ENCODE measurements around the gene BTG2. TPM values are rescaled to one million over a fixed set of nuclear protein-coding genes. Genes with fewer than 3 reads are reported as not detected.

Gene BTG2
- polyA plus RNA-seq, 2 of the 4 experiments (the other 2 are of a cell fraction): 7.2 to 16.4 TPM

DNA sequence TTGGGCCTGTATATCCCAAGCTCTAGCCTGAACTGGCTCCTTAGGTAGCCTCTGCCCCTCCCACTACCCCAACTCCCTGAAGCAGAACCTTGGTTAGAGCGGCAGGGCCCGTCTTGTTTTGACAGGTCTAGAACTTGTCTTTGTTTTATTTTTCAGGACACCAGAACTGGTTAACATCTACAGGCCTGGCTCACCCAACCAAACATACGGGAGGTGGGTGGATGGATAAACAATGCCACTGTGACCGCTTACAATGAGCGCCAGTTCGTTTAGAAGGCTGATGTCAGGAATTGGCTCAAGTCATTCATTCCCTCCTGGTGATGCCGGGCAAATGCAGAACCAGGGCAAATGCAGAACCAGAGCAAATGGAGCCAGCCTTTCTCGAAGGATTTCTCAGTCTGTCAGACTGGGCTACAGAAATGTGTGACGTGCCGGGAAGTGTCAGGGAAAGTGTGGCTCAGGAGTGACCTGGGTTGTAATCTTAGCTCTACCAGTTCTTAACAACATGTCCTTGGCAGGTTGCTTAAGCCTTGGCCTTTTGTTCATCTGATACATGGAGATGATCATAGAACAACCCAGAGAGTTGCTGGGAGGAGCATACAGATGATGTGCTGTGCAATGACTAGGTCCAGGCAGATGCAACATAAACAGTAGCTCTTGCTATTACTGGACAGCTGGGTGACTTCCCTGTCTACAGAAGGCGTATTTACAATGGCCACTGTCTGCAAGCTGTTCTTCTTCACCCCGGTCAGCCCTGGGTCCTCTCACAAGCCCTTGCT, 30.5 kb upstream of the BTG2 start:
- peak overlapping the region in 1 of 2 experiments; percentile 67; a peak in 3 of 6 replicates for H3K27ac ChIP-seq
- no peak overlapping the region for H3K4me2 ChIP-seq
- no peaks in the 10 kb centered on the region for H3K9me3 ChIP-seq
- POLR2A ChIA-PET: interaction anchor here (0.5 to 1.0 kb wide), 3 partner anchors 30 to 53 kb away, joined by 3 to 5 read pairs (median 4); no protein-coding TSS in a partner anchor
- no peak for FAIRE-seq
- WGBS (ENCODE audit: missing lambda C conversion rate): 89% methylated on average over 12 of the region's 12 CpGs
- TF ChIP-seq FOSL2 (IDR thresholded peaks at IDR 0.05): no peak
- TF ChIP-seq FOSL2 (CRISPR knock-in tag; IDR thresholded peaks at IDR 0.05): no peak
- no peak for TF ChIP-seq PBX3 (IDR thresholded peaks at IDR 0.05)
- no peak for TF ChIP-seq FOXS1 (CRISPR knock-in tag; IDR thresholded peaks at IDR 0.05)
- TF ChIP-seq, protein P1, sequence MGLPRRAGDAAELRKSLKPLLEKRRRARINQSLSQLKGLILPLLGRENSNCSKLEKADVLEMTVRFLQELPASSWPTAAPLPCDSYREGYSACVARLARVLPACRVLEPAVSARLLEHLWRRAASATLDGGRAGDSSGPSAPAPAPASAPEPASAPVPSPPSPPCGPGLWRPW (IDR thresholded peaks at IDR 0.05): no peak
- no peak for TF ChIP-seq RAD21 (conservative IDR thresholded peaks at IDR 0.05 in 1 of 2, IDR thresholded peaks at IDR 0.05 in 1 of 2)
- no peak for TF ChIP-seq RNF2 (IDR thresholded peaks at IDR 0.05; ENCODE audit: borderline replicate concordance, low read depth)
- no peak for TF ChIP-seq CBX2 (IDR thresholded peaks at IDR 0.05; ENCODE audit: borderline replicate concordance, low read depth)
- no peak for TF ChIP-seq E2F6 (IDR thresholded peaks at IDR 0.05; ENCODE audit: borderline replicate concordance, low read depth)
- no peak for TF ChIP-seq ZNF302 (CRISPR knock-in tag; IDR thresholded peaks at IDR 0.05)
- no peak for TF ChIP-seq KDM5A (IDR thresholded peaks at IDR 0.05)
- no peak for TF ChIP-seq BCL3 (IDR thresholded peaks at IDR 0.05)
- no peak for TF ChIP-seq PHF8 (IDR thresholded peaks at IDR 0.05; ENCODE audit: borderline replicate concordance, low read depth)
- TF ChIP-seq, protein P2, sequence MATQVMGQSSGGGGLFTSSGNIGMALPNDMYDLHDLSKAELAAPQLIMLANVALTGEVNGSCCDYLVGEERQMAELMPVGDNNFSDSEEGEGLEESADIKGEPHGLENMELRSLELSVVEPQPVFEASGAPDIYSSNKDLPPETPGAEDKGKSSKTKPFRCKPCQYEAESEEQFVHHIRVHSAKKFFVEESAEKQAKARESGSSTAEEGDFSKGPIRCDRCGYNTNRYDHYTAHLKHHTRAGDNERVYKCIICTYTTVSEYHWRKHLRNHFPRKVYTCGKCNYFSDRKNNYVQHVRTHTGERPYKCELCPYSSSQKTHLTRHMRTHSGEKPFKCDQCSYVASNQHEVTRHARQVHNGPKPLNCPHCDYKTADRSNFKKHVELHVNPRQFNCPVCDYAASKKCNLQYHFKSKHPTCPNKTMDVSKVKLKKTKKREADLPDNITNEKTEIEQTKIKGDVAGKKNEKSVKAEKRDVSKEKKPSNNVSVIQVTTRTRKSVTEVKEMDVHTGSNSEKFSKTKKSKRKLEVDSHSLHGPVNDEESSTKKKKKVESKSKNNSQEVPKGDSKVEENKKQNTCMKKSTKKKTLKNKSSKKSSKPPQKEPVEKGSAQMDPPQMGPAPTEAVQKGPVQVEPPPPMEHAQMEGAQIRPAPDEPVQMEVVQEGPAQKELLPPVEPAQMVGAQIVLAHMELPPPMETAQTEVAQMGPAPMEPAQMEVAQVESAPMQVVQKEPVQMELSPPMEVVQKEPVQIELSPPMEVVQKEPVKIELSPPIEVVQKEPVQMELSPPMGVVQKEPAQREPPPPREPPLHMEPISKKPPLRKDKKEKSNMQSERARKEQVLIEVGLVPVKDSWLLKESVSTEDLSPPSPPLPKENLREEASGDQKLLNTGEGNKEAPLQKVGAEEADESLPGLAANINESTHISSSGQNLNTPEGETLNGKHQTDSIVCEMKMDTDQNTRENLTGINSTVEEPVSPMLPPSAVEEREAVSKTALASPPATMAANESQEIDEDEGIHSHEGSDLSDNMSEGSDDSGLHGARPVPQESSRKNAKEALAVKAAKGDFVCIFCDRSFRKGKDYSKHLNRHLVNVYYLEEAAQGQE (IDR thresholded peaks at IDR 0.05): no peak
- peaks cover 6% of the 10 kb centered on the region for H3K4me1 ChIP-seq
- DNase-seq (ENCODE audit: low read depth in 1 of 2, low spot score in 1 of 2): no peak
- CTCF ChIA-PET: interaction anchor here (0.7 to 21.3 kb wide), 14 partner anchors 9 to 931 kb away, joined by 3 to 510 read pairs (median 4); partner anchors contain the start of genes BTG2 and FMOD
- no peak for ATAC-seq
- no peak overlapping the region for H3K4me3 ChIP-seq

DNA sequence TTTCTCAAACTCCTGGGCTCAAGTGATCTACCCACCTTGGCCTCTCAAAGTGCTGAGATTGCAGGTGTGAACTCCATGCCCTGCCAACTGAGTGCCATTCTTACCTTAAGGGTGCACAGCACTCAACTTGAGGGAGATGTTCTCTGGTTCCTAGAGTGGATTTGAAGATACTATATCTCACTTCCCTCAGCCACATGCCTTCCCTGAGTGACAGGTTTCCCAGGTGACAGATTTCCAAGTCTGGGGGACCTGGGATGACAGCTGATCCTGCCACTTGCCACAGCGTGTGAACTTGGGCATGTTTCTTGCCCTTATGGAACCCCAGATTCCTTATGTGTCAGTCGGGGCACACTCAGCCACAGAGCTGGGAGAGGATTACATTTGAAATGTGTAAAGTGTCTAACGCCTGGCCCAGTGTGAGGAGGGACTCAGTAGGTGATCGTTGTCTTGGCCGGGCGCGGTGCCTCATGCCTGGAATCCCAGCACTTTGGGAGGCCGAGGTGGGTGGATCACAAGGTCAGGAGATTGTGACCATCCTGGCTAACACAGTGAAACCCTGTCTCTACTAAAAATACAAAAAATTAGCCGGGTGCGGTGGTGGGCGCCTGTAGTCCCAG, 29.6 kb upstream of the BTG2 start:
- ChIA-PET CTCF (interaction anchor here (0.7 to 21.3 kb wide), 11 partner anchors 9 to 236 kb away, joined by 3 to 510 read pairs (median 7); partner anchors contain the start of genes BTG2 and FMOD), POLR2A (interaction anchor here (1.0 kb wide), 1 partner anchor 52 kb away, joined by 5 read pairs; no protein-coding TSS in a partner anchor)
- WGBS (ENCODE audit: missing lambda C conversion rate): 80% methylated on average over 11 of the region's 11 CpGs
- Histone ChIP-seq H3K27ac (no peak overlapping the region), H3K4me3 (no peak overlapping the region), H3K4me2 (no peak overlapping the region), H3K9me3 (no peaks in the 10 kb centered on the region), H3K4me1 (peaks cover 7% of the 10 kb centered on the region)
- FAIRE-seq: no peak
- ATAC-seq: no peak
- no peak for DNase-seq (ENCODE audit: low read depth in 1 of 2, low spot score in 1 of 2)
- TF ChIP-seq FOSB (CRISPR knock-in tag; IDR thresholded peaks at IDR 0.05) (no peak), ESRRA (IDR thresholded peaks at IDR 0.05; ENCODE audit: borderline replicate concordance, low read length) (no peak), CEBPB (IDR thresholded peaks at IDR 0.05) (no peak), TFCP2L1 (CRISPR knock-in tag; IDR thresholded peaks at IDR 0.05) (no peak), ELK1 (IDR thresholded peaks at IDR 0.05; ENCODE audit: low read depth, low read length) (no peak), BHLHE40 (IDR thresholded peaks at IDR 0.05; ENCODE audit: low read depth, low read length) (no peak), EHF (CRISPR knock-in tag; IDR thresholded peaks at IDR 0.05) (no peak), TP53 (CRISPR knock-in tag; IDR thresholded peaks at IDR 0.05) (no peak), POLR2AphosphoS2 (conservative IDR thresholded peaks at IDR 0.05; ENCODE audit: low read length) (no peak), RAD21 (conservative IDR thresholded peaks at IDR 0.05 in 1 of 2, IDR thresholded peaks at IDR 0.05 in 1 of 2) (no peak), EHMT2 (IDR thresholded peaks at IDR 0.05; ENCODE audit: low read depth) (no peak), HOXB13 (CRISPR knock-in tag; IDR thresholded peaks at IDR 0.05; ENCODE audit: low read depth) (no peak), CBX8 (IDR thresholded peaks at IDR 0.05) (no peak)

Measured in A549 (cell line).